ENCODE measurements around the gene ADGRF3.
"Not testable (repeated sequence)": the region's sequence is repeated elsewhere in the genome, so short reads cannot be mapped to it uniquely, and the experiment has no call there.

ADGRF3 gene, protein sequence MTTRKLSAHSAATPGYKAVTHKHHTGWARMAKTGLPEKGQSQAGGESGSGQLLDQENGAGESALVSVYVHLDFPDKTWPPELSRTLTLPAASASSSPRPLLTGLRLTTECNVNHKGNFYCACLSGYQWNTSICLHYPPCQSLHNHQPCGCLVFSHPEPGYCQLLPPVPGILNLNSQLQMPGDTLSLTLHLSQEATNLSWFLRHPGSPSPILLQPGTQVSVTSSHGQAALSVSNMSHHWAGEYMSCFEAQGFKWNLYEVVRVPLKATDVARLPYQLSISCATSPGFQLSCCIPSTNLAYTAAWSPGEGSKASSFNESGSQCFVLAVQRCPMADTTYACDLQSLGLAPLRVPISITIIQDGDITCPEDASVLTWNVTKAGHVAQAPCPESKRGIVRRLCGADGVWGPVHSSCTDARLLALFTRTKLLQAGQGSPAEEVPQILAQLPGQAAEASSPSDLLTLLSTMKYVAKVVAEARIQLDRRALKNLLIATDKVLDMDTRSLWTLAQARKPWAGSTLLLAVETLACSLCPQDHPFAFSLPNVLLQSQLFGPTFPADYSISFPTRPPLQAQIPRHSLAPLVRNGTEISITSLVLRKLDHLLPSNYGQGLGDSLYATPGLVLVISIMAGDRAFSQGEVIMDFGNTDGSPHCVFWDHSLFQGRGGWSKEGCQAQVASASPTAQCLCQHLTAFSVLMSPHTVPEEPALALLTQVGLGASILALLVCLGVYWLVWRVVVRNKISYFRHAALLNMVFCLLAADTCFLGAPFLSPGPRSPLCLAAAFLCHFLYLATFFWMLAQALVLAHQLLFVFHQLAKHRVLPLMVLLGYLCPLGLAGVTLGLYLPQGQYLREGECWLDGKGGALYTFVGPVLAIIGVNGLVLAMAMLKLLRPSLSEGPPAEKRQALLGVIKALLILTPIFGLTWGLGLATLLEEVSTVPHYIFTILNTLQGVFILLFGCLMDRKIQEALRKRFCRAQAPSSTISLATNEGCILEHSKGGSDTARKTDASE

GRCh38 chr2:26346454-26347053 lies at the start of gene ADGRF3:
Gene ADGRF3 (minus strand): TSS chr2:26346789. CDS start chr2:26346234, 555 bp downstream.
- FAIRE-seq = no peak

- FAIRE-seq = no peak
Measured at GRCh38 chr2:26395394-26395793, 48.8 kb upstream of the ADGRF3 start.

GRCh38 chr2:26394694-26395093 lies 48.1 kb upstream of the ADGRF3 start:
- no peak for FAIRE-seq

DNA sequence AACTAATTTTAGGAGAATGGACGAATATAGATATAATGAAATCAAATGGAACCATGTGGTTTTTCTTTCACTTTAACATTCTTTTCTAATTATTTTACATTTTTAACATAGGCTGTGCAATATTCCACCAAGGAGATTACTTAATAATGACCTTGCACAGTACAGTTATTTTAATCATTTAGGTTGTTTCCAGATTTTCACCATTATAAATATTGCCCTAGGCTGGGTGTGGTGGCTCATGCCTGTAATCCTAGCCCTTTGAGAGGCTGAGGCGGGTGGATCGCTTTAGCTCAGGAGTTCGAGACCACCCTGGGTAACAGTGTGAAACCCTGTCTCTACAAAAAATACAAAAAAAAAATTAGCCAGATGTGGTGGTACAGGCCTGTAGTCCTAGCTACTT lies 40.6 kb upstream of the ADGRF3 start:
- no peak for FAIRE-seq

DNA sequence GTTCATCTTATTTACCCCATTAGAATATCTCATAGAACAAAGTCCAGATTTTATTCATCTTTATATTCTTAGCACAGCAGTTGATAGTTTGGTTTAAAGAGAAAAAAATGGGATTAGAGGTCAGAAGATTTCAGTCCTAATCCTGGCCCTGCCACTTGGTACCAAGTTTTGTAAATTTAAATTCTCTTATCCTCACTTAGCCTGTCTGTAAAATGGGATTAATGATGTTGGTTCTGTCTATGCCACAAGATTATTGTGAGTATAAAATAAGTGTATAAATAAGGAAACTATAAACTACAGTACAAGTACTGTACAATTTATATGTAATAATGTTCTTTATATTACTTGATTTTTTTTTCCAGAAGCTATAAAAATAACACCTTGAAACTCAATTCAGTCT lies 38.0 kb upstream of the ADGRF3 start:
- no peak for FAIRE-seq

GRCh38 chr2:26384183-26384582 lies 37.6 kb upstream of the ADGRF3 start:
- FAIRE-seq = no peak

- FAIRE-seq = no peak
Measured at GRCh38 chr2:26382564-26382963, 36.0 kb upstream of the ADGRF3 start.

- no peak for FAIRE-seq
Measured at GRCh38 chr2:26380281-26380680, 33.7 kb upstream of the ADGRF3 start.

GRCh38 chr2:26376799-26377198 lies 30.2 kb upstream of the ADGRF3 start:
- no peak for FAIRE-seq

DNA sequence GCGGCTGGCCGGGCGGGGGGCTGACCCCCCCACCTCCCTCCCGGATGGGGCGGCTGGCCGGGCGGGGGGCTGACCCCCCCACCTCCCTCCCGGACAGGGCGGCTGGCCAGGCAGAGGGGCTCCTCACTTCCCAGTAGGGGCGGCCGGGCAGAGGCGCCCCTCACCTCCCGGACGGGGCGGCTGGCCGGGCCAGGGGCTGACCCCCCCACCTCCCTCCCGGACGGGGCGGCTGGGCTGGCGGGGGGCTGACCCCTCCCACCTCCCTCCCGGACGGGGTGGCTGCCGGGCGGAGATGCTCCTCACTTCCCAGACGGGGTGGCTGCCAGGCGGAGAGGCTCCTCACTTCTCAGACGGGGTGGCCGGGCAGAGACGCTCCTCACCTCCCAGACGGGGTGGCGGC lies 24.3 kb upstream of the ADGRF3 start:
- not testable (repeated sequence) for FAIRE-seq

- FAIRE-seq = not testable (repeated sequence)
Measured at GRCh38 chr2:26369664-26370063, 23.1 kb upstream of the ADGRF3 start.

GRCh38 chr2:26366957-26367356 lies 20.4 kb upstream of the ADGRF3 start:
- no peak for FAIRE-seq

GRCh38 chr2:26364669-26365068 lies 18.1 kb upstream of the ADGRF3 start:
- FAIRE-seq = no peak

GRCh38 chr2:26363958-26364357 lies 17.4 kb upstream of the ADGRF3 start:
- FAIRE-seq = no peak

DNA sequence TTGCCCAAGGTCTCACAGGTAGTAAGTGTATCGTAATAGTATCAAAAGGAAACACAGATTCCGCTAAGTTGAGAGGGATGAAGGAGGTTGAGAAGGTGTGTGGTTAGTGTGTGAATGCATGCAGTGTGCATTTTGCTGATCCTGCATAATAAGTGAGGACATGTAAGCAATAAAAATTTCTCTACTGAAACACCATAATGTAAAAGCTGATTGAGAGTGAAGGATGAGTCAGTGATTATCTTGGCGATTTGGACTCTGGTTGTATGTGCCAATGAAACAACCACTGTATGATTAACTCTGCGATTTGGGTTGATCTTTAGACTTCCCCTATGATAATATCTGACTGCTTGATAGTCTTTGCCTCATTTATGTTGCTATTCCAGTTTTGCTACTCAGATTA lies 16.7 kb upstream of the ADGRF3 start:
- no peak for FAIRE-seq

- no peak for FAIRE-seq
Measured at GRCh38 chr2:26359886-26360473, 13.4 kb upstream of the ADGRF3 start.

DNA sequence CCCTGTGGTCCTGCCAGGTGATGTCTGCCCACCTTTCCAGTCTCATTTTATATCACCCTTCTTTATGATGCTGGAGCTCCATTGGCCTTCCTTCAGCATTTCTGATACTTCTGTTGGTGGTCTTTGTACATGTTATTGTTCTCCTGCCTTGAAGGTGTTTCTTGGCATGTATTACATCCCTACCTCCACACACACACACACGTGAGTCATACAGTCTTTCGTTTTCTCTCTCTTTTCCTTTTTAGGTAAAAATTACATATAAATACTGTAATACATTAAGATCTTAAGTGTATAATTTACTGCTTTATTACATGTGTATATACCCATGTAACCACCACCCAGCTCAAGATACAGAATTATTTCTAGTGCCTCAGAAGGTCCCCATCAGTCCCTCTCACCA lies 10.2 kb upstream of the ADGRF3 start:
- no peak for FAIRE-seq

DNA sequence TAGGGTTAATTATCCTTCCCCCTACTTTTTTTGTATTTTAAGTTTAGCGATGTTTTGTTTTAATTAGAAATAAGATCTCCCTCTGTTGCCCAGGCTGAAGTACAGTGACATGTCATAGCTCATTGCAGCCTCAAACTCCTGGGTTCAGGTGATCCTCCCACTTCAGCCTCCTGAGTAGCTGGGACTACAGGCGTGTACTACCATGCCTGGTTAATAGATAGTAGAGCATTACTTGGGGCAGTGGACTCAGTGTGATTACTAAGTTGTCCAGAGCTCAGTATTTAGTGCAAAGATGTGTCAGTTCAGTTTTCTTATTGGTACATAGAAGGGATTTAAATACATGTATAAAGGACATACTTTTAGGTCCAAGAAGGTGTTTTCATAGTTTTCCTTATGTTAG lies 9.5 kb upstream of the ADGRF3 start:
- no peak for FAIRE-seq

- FAIRE-seq = no peak
Measured at GRCh38 chr2:26355038-26355995, 8.7 kb upstream of the ADGRF3 start.

DNA sequence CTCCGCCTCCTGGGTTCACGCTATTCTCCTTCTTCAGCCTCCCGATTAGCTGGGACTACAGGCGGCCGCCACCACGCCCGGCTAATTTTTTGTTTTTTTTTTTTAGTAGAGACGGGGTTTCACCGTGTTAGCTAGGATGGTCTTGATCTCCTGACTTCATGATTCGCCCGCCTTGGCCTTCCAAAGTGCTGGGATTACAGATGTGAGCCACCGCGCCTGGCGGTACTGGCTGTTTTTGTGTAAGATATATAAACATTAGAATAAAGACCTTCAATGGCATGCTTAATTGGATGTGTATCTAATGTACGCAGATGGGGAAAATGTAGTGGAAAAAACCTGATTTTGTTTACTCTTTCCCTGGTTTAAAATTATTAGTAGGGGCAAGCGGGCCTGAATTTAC lies 7.9 kb upstream of the ADGRF3 start:
- FAIRE-seq = not testable (repeated sequence)

- no peak for FAIRE-seq
Measured at GRCh38 chr2:26352892-26353291, 6.3 kb upstream of the ADGRF3 start.

Data from islet of Langerhans (tissue), 1 donor.